ENCODE data around the gene CAD.
"Not testable (repeated sequence)": the region's sequence is repeated elsewhere in the genome, so short reads cannot be mapped to it uniquely, and the experiment has no call there.

Gene CAD

GRCh38 chr2:27217173-27218121 is at the start of gene CAD:
Gene CAD, plus strand, starts transcription at chr2:27217369. Its CDS starts 183 bp downstream, at chr2:27217552.
- DNase-seq (ENCODE audit: low spot score), result peak; percentile 90

GRCh38 chr2:27170581-27171337 is 46.4 kb upstream of the CAD start:
- DNase-seq (ENCODE audit: low spot score), result no peak

GRCh38 chr2:27171351-27171848 is 45.8 kb upstream of the CAD start:
- no peak for DNase-seq (ENCODE audit: low spot score)

- DNase-seq (ENCODE audit: low spot score), result no peak
Measured at GRCh38 chr2:27174638-27175037, 42.5 kb upstream of the CAD start.

- no peak for DNase-seq (ENCODE audit: low spot score)
Measured at GRCh38 chr2:27175330-27175729, 41.8 kb upstream of the CAD start.

GRCh38 chr2:27175781-27176180 is 41.4 kb upstream of the CAD start:
- not testable (repeated sequence) for DNase-seq (ENCODE audit: low spot score)

GRCh38 chr2:27177441-27178351 is 39.5 kb upstream of the CAD start:
- DNase-seq (ENCODE audit: low spot score), result no peak

- DNase-seq (ENCODE audit: low spot score), result no peak
Measured at GRCh38 chr2:27178469-27178868, 38.7 kb upstream of the CAD start.

- no peak for DNase-seq (ENCODE audit: low spot score)
Measured at GRCh38 chr2:27179344-27180000, 37.7 kb upstream of the CAD start.

GRCh38 chr2:27182346-27182745 is 34.8 kb upstream of the CAD start:
- DNase-seq (ENCODE audit: low spot score), result peak; percentile 27

GRCh38 chr2:27184115-27184514 is 33.1 kb upstream of the CAD start:
- DNase-seq (ENCODE audit: low spot score), result no peak

- peak; percentile 57 for DNase-seq (ENCODE audit: low spot score)
Measured at GRCh38 chr2:27185331-27186026, 31.7 kb upstream of the CAD start.

- no peak for DNase-seq (ENCODE audit: low spot score)
Measured at GRCh38 chr2:27186613-27187345, 30.4 kb upstream of the CAD start.

GRCh38 chr2:27189989-27190388 is 27.2 kb upstream of the CAD start:
- DNase-seq (ENCODE audit: low spot score), result no peak

- DNase-seq (ENCODE audit: low spot score), result peak; percentile 68
Measured at GRCh38 chr2:27191070-27191829, 25.9 kb upstream of the CAD start.

- no peak for DNase-seq (ENCODE audit: low spot score)
Measured at GRCh38 chr2:27194538-27195354, 22.4 kb upstream of the CAD start.

- DNase-seq (ENCODE audit: low spot score), result not testable (repeated sequence)
Measured at GRCh38 chr2:27195799-27196198, 21.4 kb upstream of the CAD start.

- not testable (repeated sequence) for DNase-seq (ENCODE audit: low spot score)
Measured at GRCh38 chr2:27198068-27198467, 19.1 kb upstream of the CAD start.
